HL-60 (cell line): ENCODE measurements around the gene COL1A2.

ENCODE experiments used
- DNase-seq, 2 experiments: peaks; one replicate each; pipeline ENCODE4 v3.0.0-alpha.2; 2010 to 2020; ENCODE audit warnings: low read depth in 1 of 2, low spot score in 1 of 2
- H3K27ac ChIP-seq: fragments of 250-450 bp; sonication (Bioruptor Pico); replicated peaks from 2 replicates; pipeline ENCODE4 v1.5.1; 2020; ENCODE audit warnings: mild to moderate bottlenecking, moderate library complexity
- H3K27me3 ChIP-seq: fragments of 250-450 bp; sonication (Bioruptor Pico); 2 replicates; pipeline ENCODE4 v1.5.1; 2021; ENCODE audit warnings: mild to moderate bottlenecking, moderate library complexity; ENCODE audit not compliant: insufficient read depth, poor library complexity, severe bottlenecking
- H3K4me3 ChIP-seq: replicated peaks from 2 replicates; pipeline ENCODE4 v1.5.1; 2011; ENCODE audit warnings: mild to moderate bottlenecking, control low read depth, low read length; ENCODE audit not compliant: insufficient read depth
- GABPA ChIP-seq: IDR thresholded peaks from 2 replicates; pipeline ENCODE4 v1.6.1; 2012; ENCODE audit warnings: low read depth
- POLR2AphosphoS5 ChIP-seq: IDR thresholded peaks from 2 replicates; pipeline ENCODE4 v1.6.1; 2012; ENCODE audit warnings: low read depth
- SPI1 ChIP-seq: IDR thresholded peaks from 2 replicates; pipeline ENCODE4 v1.6.1; 2012; ENCODE audit warnings: low read depth, mild to moderate bottlenecking, borderline replicate concordance
- long read RNA-seq: library from polyadenylated mRNA; unstranded; transcript quantifications from one replicate; pipeline ENCODE4 v2.0.0, GENCODE V29; 2020
- TF ChIP-seq, protein P1 (sequence below): IDR thresholded peaks from 2 replicates; pipeline ENCODE4 v1.6.1; 2012; ENCODE audit warnings: low read depth; ENCODE audit not compliant: insufficient replicate concordance
- TF ChIP-seq, protein P2 (sequence below): IDR thresholded peaks from one replicate; pipeline ENCODE4 v1.5.1; 2011; ENCODE audit warnings: low read length, control low read depth, inconsistent platforms; ENCODE audit not compliant: insufficient read depth

The COL1A2 gene
- long read RNA-seq, result 0 reads

DNA sequence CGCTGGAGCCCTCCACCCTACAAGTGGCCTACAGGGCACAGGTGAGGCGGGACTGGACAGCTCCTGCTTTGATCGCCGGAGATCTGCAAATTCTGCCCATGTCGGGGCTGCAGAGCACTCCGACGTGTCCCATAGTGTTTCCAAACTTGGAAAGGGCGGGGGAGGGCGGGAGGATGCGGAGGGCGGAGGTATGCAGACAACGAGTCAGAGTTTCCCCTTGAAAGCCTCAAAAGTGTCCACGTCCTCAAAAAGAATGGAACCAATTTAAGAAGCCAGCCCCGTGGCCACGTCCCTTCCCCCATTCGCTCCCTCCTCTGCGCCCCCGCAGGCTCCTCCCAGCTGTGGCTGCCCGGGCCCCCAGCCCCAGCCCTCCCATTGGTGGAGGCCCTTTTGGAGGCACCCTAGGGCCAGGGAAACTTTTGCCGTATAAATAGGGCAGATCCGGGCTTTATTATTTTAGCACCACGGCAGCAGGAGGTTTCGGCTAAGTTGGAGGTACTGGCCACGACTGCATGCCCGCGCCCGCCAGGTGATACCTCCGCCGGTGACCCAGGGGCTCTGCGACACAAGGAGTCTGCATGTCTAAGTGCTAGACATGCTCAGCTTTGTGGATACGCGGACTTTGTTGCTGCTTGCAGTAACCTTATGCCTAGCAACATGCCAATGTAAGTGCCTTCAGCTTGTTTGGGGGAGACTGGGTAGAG lies at the start of gene COL1A2:
Gene COL1A2 (plus strand): TSS at position 459 of the 704 bp plus-strand sequence. CDS start 137 bp downstream, at position 596.
- no peak for DNase-seq
- no peak for TF ChIP-seq POLR2AphosphoS5
- no peak within 1 kb of the TSS for H3K4me3 ChIP-seq
- H3K27ac ChIP-seq, result no peak within 1 kb of the TSS
- peaks cover 15% of the 10 kb centered on the region for H3K27me3 ChIP-seq

DNA sequence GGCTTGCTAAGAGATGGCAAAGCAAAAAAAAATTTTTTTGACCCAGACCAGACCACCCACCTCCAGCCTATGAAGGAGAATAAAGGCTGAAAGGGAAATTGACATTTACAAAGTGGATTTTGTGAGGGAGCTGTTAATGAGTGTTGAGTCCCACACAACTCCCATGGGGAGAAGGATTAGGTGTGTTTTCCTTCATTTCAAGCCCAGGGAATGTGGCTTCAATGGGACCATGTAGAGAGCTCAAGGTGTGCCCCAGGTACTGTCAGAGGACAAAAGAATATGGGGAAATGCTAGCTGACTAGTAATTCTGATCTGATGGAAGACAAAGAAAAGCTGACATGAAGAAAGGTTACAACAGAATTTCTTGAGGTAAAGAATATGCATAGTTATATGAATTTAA lies 48.8 kb upstream of the COL1A2 start:
- H3K27me3 ChIP-seq, result peaks cover 4% of the 10 kb centered on the region
- H3K27ac ChIP-seq, result no peak overlapping the region
- DNase-seq, result no peak
- no peak for TF ChIP-seq GABPA
- no peak for TF ChIP-seq POLR2AphosphoS5
- TF ChIP-seq, protein P1, sequence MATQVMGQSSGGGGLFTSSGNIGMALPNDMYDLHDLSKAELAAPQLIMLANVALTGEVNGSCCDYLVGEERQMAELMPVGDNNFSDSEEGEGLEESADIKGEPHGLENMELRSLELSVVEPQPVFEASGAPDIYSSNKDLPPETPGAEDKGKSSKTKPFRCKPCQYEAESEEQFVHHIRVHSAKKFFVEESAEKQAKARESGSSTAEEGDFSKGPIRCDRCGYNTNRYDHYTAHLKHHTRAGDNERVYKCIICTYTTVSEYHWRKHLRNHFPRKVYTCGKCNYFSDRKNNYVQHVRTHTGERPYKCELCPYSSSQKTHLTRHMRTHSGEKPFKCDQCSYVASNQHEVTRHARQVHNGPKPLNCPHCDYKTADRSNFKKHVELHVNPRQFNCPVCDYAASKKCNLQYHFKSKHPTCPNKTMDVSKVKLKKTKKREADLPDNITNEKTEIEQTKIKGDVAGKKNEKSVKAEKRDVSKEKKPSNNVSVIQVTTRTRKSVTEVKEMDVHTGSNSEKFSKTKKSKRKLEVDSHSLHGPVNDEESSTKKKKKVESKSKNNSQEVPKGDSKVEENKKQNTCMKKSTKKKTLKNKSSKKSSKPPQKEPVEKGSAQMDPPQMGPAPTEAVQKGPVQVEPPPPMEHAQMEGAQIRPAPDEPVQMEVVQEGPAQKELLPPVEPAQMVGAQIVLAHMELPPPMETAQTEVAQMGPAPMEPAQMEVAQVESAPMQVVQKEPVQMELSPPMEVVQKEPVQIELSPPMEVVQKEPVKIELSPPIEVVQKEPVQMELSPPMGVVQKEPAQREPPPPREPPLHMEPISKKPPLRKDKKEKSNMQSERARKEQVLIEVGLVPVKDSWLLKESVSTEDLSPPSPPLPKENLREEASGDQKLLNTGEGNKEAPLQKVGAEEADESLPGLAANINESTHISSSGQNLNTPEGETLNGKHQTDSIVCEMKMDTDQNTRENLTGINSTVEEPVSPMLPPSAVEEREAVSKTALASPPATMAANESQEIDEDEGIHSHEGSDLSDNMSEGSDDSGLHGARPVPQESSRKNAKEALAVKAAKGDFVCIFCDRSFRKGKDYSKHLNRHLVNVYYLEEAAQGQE, result no peak
- no peak for TF ChIP-seq SPI1
- H3K4me3 ChIP-seq, result no peak overlapping the region

DNA sequence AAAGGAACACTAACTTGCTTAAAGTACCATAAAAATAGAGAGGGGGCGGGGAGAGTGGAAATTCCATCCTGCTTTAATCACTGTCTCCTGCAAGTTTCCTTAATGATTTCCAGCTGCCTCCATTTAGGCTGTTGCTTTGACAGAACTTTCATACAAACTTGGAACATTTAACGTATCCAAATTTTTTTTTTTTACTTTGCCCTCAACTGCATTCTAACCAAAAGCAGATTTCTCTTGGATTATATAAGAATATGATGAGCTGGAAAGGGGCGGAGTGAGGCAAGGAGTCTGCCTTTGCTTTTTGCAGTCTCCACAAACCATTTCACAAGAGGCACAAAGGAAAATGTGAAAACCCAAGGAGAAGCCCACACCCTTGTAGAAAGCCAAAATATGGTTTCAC lies 46.6 kb upstream of the COL1A2 start:
- Histone ChIP-seq H3K27ac (no peak overlapping the region), H3K27me3 (peaks cover 4% of the 10 kb centered on the region), H3K4me3 (no peak overlapping the region)
- no peak for DNase-seq
- TF ChIP-seq, protein P2, sequence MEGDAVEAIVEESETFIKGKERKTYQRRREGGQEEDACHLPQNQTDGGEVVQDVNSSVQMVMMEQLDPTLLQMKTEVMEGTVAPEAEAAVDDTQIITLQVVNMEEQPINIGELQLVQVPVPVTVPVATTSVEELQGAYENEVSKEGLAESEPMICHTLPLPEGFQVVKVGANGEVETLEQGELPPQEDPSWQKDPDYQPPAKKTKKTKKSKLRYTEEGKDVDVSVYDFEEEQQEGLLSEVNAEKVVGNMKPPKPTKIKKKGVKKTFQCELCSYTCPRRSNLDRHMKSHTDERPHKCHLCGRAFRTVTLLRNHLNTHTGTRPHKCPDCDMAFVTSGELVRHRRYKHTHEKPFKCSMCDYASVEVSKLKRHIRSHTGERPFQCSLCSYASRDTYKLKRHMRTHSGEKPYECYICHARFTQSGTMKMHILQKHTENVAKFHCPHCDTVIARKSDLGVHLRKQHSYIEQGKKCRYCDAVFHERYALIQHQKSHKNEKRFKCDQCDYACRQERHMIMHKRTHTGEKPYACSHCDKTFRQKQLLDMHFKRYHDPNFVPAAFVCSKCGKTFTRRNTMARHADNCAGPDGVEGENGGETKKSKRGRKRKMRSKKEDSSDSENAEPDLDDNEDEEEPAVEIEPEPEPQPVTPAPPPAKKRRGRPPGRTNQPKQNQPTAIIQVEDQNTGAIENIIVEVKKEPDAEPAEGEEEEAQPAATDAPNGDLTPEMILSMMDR, result no peak
- TF ChIP-seq SPI1 (no peak), POLR2AphosphoS5 (no peak), GABPA (no peak)
- TF ChIP-seq, protein P1, result no peak

- DNase-seq, result no peak
- no peak overlapping the region for H3K4me3 ChIP-seq
- peaks cover 4% of the 10 kb centered on the region for H3K27me3 ChIP-seq
- no peak overlapping the region for H3K27ac ChIP-seq
- TF ChIP-seq POLR2AphosphoS5, result no peak
- TF ChIP-seq, protein P1, result no peak
- TF ChIP-seq SPI1, result no peak
- no peak for TF ChIP-seq GABPA
- TF ChIP-seq, protein P2, result no peak
These were observed 44.0 kb upstream of the COL1A2 start for GRCh38 chr7:94350734-94351133.
